ENCODE measurements around the gene SH3PXD2A. TPM values are rescaled to one million over a fixed set of nuclear protein-coding genes. Genes with fewer than 3 reads are reported as not detected.
A peak's percentile ranks its signal among the peaks of the same experiment; 100 is the strongest.

The SH3PXD2A gene
- total and polyA plus RNA-seq, 5 experiments from 2014 or later: 0.09 to 22.4 (median 0.50) TPM

DNA sequence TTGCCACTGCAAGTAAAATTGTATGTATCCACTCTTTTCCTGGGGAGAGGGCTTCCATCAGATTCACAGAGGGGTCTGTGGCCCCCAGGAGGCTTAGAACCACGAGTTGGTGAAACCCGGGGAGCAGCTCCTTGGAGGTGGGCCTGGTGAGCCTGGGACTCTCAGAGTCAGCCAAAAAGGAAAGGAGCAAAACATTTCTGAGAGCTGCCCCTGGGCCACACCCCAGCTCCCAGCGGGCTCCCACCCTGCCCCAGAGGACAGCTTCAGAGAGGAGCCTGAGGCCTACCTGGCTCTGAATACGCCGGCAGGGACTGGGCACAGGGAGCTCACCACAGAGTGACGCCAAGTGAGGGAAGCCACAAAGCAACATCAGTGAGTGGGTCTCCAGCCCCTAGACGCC, 56.9 kb downstream of the SH3PXD2A start:
- POLR2A ChIA-PET: no interaction called here
- no peaks in the 10 kb centered on the region for H3K27me3 Mint-ChIP-seq
- ATAC-seq (no peak), DNase-seq (no peak)
- no peaks in the 10 kb centered on the region for H3K9me3 Mint-ChIP-seq
- peaks cover 4 to 15% (median 13%) of the 10 kb centered on the region in 4 donors for H3K4me1 Mint-ChIP-seq
- H3K36me3 Mint-ChIP-seq: no peaks in the 10 kb centered on the region
- no peak overlapping the region for H3K4me3 Mint-ChIP-seq
- H3K27ac Mint-ChIP-seq: no peak overlapping the region

DNA sequence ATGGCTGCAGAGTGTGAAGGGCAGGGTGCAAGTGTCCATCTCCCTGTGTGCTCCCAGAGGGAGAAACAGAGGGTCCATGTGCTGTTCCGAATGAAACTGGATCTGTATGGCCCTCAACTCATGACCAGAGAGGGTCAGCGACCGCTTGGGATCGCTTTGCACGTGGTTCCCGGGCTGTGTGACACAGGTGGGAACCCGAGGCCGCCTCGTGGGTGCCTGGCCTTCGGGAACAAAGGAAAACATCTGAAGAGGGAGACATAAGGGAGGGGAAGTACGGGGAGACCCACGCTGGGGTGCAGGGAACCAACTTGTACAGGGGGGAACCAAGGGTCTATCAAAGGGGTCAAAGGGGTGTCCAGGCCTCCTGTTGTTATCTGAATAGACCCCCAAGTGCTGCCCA, 57.5 kb downstream of the SH3PXD2A start:
- POLR2A ChIA-PET: no interaction called here

DNA sequence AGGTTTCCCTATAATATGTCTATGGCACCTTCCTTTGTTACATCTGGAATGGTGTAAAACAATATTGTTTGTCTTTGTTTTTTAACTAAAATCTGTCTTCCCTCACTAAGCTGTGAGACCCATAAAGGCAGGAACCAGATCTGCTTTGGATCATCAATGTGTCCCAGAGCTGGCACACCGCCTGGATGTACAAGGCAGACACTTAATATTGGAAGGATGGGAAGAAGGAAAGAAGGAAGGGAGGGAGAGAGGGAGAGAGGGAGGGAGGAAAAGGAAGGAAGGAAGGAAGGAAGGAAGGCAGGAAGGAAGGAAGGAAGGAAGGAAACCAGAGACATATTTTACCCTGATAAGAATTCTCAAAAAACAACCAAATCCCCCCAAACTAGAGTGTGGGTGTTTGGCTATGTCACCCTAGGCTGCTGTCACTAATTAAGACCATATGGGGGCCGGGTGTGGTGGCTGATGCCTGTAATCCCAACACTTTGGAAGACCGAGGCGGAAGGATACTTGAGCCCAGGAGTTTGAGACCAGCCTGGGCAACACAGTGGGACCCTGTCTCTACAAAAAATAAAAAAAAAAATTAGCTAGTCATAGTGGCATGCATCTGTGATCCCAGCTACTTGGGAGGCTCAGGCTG, 59.6 kb downstream of the SH3PXD2A start:
- Mint-ChIP-seq H3K9me3 (no peaks in the 10 kb centered on the region), H3K27ac (no peak overlapping the region), H3K36me3 (no peaks in the 10 kb centered on the region), H3K27me3 (no peaks in the 10 kb centered on the region), H3K4me3 (no peak overlapping the region), H3K4me1 (peaks cover under 1 to 9% (median 8%) of the 10 kb centered on the region in 4 donors)
- ATAC-seq (no peak), DNase-seq (no peak)
- POLR2A ChIA-PET: no interaction called here

More for the DNA sequence above, 57.5 kb downstream of the SH3PXD2A start:
- no peaks in the 10 kb centered on the region for H3K27me3 Mint-ChIP-seq
- no peaks in the 10 kb centered on the region for H3K36me3 Mint-ChIP-seq
- no peak overlapping the region for H3K4me3 Mint-ChIP-seq
- peaks cover 4 to 15% (median 13%) of the 10 kb centered on the region in 4 donors for H3K4me1 Mint-ChIP-seq
- H3K9me3 Mint-ChIP-seq: no peaks in the 10 kb centered on the region
- H3K27ac Mint-ChIP-seq: no peak overlapping the region
- no peak for ATAC-seq
- DNase-seq: no peak

DNA sequence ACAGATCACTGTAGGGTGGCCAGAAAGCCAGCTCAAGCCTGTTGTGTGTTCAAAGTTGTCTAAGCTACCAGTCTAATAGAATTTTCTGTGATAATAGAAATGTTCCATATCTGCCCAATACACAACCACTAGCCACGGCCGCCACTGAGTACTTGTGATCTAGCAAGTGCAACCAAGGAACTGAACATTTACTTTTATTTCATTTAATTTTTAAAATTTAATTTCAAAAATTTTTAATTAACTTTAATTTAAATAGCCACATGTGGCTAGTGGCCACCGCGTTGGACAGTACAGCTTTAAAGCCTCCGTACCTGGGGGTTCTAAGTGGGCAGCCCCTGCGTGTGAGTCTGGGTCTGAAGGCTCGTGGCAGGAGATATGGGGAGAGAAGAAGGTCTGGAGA, 60.4 kb downstream of the SH3PXD2A start:
- H3K27me3 Mint-ChIP-seq: no peaks in the 10 kb centered on the region
- DNase-seq (no peak), ATAC-seq (no peak)
- H3K9me3 Mint-ChIP-seq: no peaks in the 10 kb centered on the region
- POLR2A ChIA-PET: no interaction called here
- peaks cover 0 to 2% (median 2%) of the 10 kb centered on the region in 4 donors for H3K4me1 Mint-ChIP-seq
- no peaks in the 10 kb centered on the region for H3K36me3 Mint-ChIP-seq
- H3K27ac Mint-ChIP-seq: no peak overlapping the region
- no peak overlapping the region for H3K4me3 Mint-ChIP-seq

DNA sequence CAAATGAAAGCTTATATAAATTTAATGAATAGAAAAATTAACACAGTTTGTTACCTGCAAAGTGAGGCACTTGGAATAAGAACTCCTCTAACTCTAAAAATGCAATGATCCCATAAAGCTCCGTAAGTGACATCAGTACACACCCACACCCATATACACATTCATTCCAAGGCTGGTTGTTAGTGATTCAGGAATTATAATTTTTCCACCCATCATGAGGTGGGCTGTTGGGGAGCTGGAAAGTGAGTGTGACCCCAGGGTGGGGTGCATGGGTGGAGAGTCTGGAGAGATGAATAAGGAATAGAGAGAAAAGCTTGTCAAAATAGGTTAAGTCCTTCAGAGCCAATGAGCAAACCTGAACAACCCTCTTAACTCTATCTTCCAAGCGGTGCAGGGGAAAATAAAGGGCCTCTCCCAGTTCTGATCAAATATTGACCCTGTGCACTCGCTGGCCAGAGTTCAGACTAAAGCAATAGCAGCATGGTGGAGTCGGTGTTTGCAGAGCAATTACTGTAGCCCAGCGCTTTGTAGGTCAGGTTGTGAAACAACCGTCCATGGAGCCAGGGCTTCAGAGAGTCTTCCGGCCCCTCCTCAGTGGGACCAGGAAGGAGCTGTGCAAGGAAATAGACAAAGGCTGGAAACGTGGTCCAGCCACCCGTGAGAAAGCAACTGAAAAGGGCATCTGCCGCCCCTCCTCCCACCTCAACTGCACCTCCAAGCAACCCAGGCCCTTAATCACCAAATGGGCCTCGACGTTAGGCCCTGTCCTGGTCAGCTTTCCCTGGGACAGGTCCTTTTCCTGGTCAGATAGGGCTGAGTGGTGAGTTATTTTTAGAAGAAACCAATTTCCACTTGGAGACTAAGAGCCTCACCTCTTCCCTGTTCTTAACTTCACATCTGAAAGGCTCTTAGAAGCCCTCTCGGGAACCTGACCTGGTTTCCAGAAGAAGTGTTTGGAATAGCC, 61.2 kb downstream of the SH3PXD2A start:
- DNase-seq: no peak
- H3K27ac Mint-ChIP-seq: no peak overlapping the region
- no peaks in the 10 kb centered on the region for H3K9me3 Mint-ChIP-seq
- H3K4me1 Mint-ChIP-seq: peaks cover 5 to 10% (median 7%) of the 10 kb centered on the region in 4 donors
- no peaks in the 10 kb centered on the region for H3K27me3 Mint-ChIP-seq
- no peaks in the 10 kb centered on the region for H3K36me3 Mint-ChIP-seq
- no peak for ATAC-seq
- POLR2A ChIA-PET: no interaction called here
- no peak overlapping the region for H3K4me3 Mint-ChIP-seq

DNA sequence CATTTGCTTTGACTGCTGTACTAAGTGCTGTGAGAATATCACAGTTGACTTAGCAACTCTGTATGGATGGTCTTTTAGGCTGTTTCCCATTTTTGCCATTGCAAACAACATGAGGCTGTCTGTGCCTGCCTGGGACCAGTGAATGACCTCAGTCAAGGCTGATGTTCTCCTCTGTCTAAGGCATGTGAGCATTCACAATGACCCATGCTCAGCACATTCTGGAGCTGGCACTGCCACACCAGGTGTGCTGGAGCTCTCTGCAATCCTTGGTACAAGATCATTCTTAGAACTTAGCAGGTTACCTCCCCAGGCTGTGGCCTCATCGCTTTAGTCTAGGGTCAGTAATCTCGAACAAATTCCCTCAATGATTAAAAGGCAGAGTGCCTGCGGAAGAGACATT, 61.9 kb downstream of the SH3PXD2A start:
- H3K4me3 Mint-ChIP-seq: no peak overlapping the region
- DNase-seq (no peak), ATAC-seq (no peak)
- no peak overlapping the region for H3K27ac Mint-ChIP-seq
- H3K27me3 Mint-ChIP-seq: no peaks in the 10 kb centered on the region
- H3K9me3 Mint-ChIP-seq: no peaks in the 10 kb centered on the region
- POLR2A ChIA-PET: no interaction called here
- peaks cover 6 to 10% (median 8%) of the 10 kb centered on the region in 4 donors for H3K4me1 Mint-ChIP-seq
- no peaks in the 10 kb centered on the region for H3K36me3 Mint-ChIP-seq

DNA sequence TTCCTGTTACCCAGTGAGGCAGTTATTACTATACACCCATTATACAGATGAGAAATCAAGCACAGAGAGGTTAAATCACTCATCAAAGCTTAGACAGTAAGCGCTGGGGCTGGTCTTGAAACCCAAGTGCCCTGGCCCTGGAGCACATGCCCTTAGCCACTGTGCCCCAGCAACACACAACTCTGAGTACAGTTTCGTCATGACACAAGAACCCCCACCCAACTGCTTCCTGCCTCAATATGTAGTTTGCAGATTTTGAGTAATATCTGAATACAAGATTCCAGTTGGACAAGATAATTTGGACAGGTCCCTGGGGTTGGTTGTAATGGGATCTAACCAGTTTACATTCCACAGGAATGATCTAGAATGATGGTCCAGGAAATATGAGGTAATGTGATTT, 62.8 kb downstream of the SH3PXD2A start:
- Mint-ChIP-seq H3K4me1 (peaks cover 6 to 10% (median 8%) of the 10 kb centered on the region in 4 donors), H3K27ac (peak overlapping the region in 2 of 10 donors; percentile 6 to 79), H3K27me3 (no peaks in the 10 kb centered on the region), H3K9me3 (no peaks in the 10 kb centered on the region), H3K36me3 (no peaks in the 10 kb centered on the region), H3K4me3 (no peak overlapping the region)
- ATAC-seq: no peak
- DNase-seq: no peak
- POLR2A ChIA-PET: no interaction called here

DNA sequence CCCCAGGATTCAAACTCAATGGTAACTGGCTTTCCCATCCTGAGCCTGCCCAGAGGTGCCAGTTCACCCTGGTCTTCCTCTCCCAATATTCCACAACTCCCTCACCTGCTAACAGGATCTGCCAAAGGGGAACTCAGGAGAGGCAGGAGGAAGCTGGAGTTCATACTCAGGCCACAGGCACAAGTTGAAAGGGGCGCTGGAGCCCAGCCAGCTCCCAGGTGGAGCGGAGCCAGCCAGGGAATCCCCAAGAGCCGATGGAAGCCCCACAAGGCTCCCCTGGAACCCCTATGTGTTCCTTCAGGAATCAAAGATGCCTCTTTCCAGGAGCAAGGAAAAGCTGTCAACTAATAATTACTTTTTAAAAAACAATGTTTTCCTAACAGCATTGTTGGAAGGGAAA, 63.5 kb downstream of the SH3PXD2A start:
- H3K4me3 Mint-ChIP-seq: no peak overlapping the region

DNA sequence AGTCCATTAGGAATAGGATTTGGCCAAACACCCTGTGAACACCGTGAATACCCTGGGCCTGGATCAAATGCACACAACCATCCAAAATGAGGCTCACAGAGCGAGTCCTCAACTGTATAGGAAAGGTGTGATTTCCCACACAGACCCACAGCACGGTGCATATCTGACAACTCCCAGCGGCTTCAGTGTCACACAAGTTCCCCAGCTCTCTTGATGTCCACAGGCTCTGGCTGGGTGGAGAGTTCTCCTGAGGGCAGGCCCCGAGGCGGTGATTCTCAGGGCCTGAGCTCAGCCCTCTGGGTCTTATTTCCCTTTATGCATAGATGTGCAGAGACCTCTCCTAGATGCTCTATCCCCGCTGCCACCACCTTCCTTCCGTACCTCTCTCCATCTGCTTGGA, 64.1 kb downstream of the SH3PXD2A start:
- POLR2A ChIA-PET: no interaction called here

More for the DNA sequence above, 63.5 kb downstream of the SH3PXD2A start:
- no peaks in the 10 kb centered on the region for H3K27me3 Mint-ChIP-seq
- no peak for DNase-seq
- POLR2A ChIA-PET: no interaction called here
- no peak overlapping the region for H3K27ac Mint-ChIP-seq
- H3K4me1 Mint-ChIP-seq: peaks cover 6 to 10% (median 8%) of the 10 kb centered on the region in 4 donors
- H3K9me3 Mint-ChIP-seq: no peaks in the 10 kb centered on the region
- H3K36me3 Mint-ChIP-seq: no peaks in the 10 kb centered on the region
- ATAC-seq: no peak

DNA sequence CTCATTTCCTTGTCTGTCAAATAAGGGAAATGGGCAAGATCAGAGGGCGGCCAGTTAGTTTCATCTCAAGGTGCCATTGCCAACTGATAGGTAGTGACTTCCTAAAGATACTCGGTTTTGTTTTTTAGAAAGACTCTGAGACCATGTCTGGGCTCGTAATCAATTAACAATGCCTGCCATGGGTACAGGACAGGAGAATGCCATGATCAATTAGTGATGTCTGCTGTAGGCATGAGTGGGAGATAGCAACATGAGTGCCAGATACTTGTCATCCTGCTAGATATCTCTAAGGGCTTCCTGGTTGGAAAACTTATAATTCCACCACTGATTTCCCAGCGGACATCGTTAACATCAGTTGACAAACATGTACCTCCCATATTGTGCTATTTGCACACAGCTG, 64.8 kb downstream of the SH3PXD2A start:
- H3K4me1 Mint-ChIP-seq: peaks cover 6 to 9% (median 8%) of the 10 kb centered on the region in 4 donors
- POLR2A ChIA-PET: no interaction called here
- no peak for DNase-seq
- no peaks in the 10 kb centered on the region for H3K27me3 Mint-ChIP-seq
- no peaks in the 10 kb centered on the region for H3K36me3 Mint-ChIP-seq
- H3K27ac Mint-ChIP-seq: no peak overlapping the region
- H3K9me3 Mint-ChIP-seq: no peaks in the 10 kb centered on the region
- ATAC-seq: no peak
- H3K4me3 Mint-ChIP-seq: no peak overlapping the region

More for the DNA sequence above, 64.1 kb downstream of the SH3PXD2A start:
- Mint-ChIP-seq H3K27me3 (no peaks in the 10 kb centered on the region), H3K9me3 (no peaks in the 10 kb centered on the region), H3K27ac (peak overlapping the region in 1 of 10 donors; percentile 19), H3K36me3 (no peaks in the 10 kb centered on the region), H3K4me3 (no peak overlapping the region), H3K4me1 (peaks cover 6 to 10% (median 8%) of the 10 kb centered on the region in 4 donors)
- ATAC-seq (no peak), DNase-seq (no peak)

DNA sequence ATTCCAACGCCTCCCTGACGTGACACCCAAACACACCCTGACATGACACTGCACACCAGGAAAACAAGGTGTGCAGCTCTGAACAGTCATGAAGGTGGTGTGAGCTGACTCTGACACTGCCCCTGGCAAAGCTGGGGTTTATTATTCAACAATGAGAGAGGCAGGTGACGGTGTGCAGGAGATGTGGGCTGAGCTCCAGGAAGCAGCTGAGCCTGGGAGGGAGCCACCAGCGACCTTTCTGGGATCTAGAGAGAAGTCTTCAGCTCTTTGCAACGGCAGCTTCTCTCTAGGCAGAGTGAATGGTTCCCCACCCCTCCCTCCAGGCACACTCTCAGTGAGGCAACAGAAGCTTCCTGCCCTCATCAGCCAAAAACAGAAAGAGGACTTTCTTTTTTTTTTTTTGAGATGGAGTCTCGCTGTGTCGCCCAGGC, 65.6 kb downstream of the SH3PXD2A start:
- H3K4me3 Mint-ChIP-seq: peak overlapping the region in 2 of 10 donors; percentile 5 to 9
- POLR2A ChIA-PET: interaction anchor here (1.1 to 1.3 kb wide), 2 partner anchors 11 to 24 kb away, joined by 3 to 5 read pairs; no protein-coding TSS in a partner anchor
- peak overlapping the region in 4 of 10 donors; percentile 37 to 83 (median 78) for H3K27ac Mint-ChIP-seq
- peak; percentile 52 to 56 for ATAC-seq
- H3K36me3 Mint-ChIP-seq: no peaks in the 10 kb centered on the region
- H3K4me1 Mint-ChIP-seq: peaks cover 6 to 9% (median 8%) of the 10 kb centered on the region in 4 donors
- peak in 1 of 10 donors; percentile 21 for DNase-seq
- no peaks in the 10 kb centered on the region for H3K9me3 Mint-ChIP-seq
- peaks cover 0 to 4% (median 0%) of the 10 kb centered on the region in 5 donors for H3K27me3 Mint-ChIP-seq

DNA sequence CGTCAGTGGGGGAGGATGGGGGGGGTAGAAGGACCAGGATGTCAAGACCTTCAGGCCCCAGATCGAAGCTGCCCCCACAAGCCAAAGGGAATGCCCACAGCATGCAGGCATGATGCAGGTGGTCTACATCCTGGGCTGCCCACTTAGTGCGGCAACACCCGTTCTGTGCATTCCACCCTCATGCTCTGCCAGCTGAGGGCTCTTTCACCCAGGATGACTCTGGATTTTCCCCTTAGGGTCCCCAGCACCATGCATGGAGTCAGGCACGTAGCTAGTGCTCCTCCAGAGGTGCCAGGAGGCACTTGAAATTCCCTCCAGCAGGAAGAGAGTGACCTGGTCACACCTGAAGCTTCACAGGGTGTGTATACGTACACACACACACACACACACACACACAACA, 66.2 kb downstream of the SH3PXD2A start:
- Mint-ChIP-seq H3K36me3 (no peaks in the 10 kb centered on the region), H3K27me3 (peaks cover 0 to 9% (median 0%) of the 10 kb centered on the region in 5 donors), H3K4me3 (no peak overlapping the region), H3K4me1 (peaks cover 6 to 9% (median 8%) of the 10 kb centered on the region in 4 donors), H3K9me3 (no peaks in the 10 kb centered on the region), H3K27ac (peak overlapping the region in 4 of 10 donors; percentile 37 to 83 (median 78))
- POLR2A ChIA-PET: interaction anchor here (1.1 to 1.3 kb wide), 2 partner anchors 10 to 23 kb away, joined by 3 to 5 read pairs; no protein-coding TSS in a partner anchor
- no peak for ATAC-seq
- DNase-seq: no peak

DNA sequence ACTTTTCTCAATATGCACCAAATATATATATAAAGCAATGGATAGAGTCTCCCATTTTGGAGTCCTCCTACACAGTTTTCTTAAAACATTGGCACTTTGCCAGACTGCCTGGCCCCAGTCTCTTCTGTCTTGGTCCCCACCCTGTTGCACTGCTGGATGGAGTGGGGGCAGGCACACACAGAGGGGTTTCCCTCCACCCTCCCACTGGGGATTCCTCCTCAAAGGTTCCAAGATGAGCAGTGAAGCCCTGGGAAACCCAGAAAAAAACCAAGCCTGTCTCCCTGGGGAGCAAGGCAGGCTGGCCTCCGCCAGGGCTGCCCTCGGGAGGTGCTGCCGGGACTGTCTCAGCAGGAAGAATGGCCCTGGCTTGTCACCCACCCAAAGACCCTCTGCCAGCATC, 68.0 kb downstream of the SH3PXD2A start:
- peaks cover 0 to 20% (median 10%) of the 10 kb centered on the region in 5 donors for H3K27me3 Mint-ChIP-seq
- H3K9me3 Mint-ChIP-seq: no peaks in the 10 kb centered on the region
- H3K36me3 Mint-ChIP-seq: no peaks in the 10 kb centered on the region
- H3K4me1 Mint-ChIP-seq: peaks cover 6 to 9% (median 8%) of the 10 kb centered on the region in 4 donors
- no peak for ATAC-seq
- no peak overlapping the region for H3K4me3 Mint-ChIP-seq
- no peak overlapping the region for H3K27ac Mint-ChIP-seq
- POLR2A ChIA-PET: no interaction called here
- DNase-seq: no peak

Data from naive thymus-derived CD8-positive, alpha-beta T cell (primary cell).